Fibroblast of peridontal ligament (primary cell): ENCODE measurements around the gene MARK3.

ENCODE experiments used
- DNase-seq: peaks from one replicate; pipeline ENCODE4 v3.0.0-alpha.2; 2010; ENCODE audit errors: extremely low read depth

MARK3 gene

DNA sequence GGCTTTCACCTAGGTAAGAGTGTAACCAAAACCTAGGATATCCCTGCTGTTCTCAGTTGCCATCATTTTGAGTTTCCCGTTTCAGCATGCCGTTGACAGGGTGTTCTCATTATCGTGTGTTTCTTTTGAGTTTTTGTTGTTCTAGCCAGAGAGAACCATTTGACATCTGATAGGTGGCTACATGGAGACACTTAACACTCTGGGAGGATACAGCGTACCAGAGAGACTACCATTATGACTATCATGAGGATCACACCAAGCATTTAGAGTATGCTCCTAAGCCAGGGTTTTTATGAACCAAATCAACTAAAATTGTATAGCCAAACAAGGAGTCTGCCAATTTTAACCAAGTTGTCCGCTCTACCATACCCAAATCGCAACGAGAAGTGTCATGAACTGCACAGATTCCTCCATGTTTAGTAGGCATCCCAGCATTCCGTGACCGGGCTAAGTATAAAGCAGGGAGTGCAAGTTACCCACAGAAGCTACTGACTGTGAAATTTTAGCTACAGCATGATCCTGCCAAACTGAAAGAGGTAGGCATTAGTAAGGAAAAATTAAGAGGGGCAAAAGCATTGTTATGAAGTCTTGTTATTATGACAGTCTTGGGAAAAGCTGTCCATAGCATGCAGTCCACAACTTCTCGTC lies 48.8 kb downstream of the MARK3 start:
- DNase-seq = no peak

DNA sequence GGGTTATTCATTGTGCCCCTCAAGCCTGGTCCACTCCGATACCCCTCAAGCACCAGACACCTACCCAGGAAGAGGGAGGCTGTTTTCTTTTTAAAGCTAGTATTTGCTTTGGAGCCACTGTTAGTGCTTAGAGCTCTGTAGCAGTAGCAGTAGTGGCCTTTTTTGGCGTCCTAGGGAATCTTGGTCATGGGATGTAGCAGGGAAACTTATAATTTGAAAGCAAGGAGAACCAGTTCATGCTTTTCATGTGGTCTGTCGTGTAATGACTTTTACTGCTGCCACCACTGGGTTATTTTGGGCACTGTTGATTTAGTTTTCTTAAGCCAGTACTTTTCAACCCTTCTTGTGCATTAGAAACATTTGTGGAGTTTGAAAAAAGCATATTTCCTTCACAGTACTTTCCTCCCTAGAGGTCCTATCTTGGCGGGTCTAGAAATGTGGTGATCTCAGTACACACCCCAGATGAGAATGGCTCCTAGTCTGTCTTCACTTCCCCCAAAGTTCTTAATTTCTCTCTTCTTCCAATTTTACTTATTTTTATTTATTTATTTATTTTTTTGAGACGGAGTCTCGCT lies 49.7 kb downstream of the MARK3 start:
- peak; percentile 36 for DNase-seq

DNA sequence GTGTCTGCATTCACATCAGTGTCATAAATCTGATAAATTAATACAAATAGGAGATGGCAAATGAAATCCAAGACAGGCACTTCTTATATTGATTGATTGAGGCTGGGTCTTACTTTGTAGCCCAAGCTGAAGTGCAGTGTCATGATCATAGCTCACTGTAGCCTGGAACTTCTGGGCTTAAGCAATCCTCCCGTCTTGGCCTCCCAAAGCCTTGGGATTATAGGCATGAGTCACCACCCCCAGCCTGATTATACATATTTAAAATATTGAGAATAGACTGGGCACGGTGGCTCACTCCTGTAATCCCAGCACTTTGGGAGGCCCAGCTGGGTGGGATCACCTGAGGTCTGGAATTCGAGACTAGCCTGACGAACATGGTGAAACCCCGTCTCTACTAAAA lies 51.3 kb downstream of the MARK3 start:
- DNase-seq = no peak

DNA sequence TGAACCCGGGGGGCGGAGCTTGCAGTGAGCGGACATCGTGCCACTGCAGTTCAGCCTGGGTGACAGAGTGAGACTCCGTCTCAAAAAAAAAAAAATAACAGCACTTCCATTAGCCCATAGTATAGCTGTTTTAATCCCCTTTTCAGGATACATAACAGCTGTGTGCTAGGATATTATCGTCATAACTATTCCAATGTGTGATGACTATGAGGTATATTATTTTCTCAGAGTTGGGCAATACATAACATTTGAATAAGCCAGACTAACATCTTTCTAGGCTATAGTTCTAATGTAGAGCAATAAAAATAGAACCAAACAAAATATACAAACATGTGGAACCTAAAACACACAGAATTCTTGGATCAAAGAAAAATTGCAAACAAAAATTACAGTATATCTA lies 57.1 kb downstream of the MARK3 start:
- DNase-seq = peak; percentile 70

DNA sequence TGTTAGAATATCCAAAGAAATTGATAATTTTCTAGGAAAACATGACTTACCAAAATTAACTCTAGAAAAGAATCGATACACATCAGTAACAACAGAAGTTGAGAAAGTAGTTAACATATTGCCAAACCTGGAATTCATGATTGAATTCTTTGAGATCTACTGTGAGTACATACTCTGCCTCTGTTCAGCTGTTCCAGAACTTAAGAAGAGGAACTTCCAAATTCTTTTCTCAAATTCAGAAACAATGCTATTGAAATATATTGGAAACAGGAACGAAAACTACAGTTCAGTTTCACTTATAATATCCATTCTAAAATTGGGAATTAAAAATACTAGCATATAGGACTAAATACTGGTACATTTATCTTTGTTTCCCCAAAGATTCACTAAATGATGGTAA lies 57.9 kb downstream of the MARK3 start:
- no peak for DNase-seq

DNA sequence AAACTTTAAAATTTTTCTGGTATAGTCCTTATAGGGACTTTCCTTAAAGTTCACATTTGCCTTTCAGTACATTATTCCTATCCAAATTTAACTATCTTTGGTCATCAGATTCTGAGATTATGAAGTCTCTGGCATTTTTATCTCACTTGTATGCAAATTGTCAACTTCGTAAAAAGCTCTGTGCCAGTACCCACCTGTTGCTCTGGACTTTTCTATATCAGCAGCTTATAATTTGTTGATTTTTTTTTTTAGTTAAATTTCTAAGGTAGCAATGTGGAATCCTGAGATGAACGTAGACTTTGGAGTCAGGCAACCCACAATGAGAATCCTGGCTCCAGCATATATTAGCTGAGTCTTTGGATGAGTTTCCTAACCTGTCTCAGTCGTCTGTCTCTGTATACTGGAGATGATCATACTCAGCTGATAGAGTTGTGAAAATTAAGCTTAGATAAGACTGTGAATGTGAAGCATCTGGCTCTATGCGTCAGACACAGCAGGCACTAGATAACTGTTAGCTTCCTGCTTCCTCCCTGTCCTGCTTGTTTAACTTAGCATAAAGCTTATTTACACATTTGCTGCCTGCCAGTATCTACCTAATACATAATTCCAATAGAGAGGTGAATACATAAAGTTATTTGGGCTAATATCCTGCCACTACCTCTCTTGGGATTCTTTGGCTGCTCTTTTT lies 59.8 kb downstream of the MARK3 start:
- no peak for DNase-seq

DNA sequence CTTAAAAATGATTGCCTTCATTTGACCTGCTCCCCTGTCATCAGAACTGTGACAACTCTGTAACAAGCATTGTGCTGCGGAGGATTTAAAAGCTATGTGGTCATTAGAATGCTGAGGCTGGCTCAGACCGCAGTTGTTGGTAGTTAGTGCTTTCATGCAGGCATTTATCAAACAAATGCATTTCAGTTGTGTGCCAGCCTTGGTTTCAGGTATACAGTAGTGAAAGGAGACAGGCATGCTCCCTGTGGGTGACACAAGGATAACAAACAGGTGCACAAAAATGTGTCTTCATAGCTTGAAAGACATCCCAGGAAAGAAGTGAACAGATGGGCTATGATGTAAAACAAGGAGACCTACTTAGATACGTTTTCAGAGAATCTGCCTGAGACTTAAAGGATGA lies 60.6 kb downstream of the MARK3 start:
- DNase-seq = no peak

DNA sequence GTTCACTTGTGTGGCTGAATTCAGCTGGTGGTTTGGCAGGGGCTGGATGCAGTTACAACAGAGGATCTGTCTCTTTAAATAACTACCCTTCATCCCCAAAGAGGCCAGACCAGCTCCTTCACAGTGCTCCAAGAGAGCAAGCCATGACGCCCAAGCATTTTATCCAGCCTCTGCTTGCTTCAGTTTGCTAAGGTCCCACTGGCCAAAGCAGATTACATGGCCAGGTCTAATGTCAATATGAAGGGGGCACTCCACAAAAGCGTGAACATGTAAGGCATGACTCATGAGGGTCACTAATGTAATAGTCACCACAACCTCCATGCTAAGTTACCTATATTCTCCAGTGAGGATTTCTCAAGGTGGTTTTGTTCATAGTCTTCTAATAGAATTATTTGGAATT lies 62.9 kb downstream of the MARK3 start:
- no peak for DNase-seq

DNA sequence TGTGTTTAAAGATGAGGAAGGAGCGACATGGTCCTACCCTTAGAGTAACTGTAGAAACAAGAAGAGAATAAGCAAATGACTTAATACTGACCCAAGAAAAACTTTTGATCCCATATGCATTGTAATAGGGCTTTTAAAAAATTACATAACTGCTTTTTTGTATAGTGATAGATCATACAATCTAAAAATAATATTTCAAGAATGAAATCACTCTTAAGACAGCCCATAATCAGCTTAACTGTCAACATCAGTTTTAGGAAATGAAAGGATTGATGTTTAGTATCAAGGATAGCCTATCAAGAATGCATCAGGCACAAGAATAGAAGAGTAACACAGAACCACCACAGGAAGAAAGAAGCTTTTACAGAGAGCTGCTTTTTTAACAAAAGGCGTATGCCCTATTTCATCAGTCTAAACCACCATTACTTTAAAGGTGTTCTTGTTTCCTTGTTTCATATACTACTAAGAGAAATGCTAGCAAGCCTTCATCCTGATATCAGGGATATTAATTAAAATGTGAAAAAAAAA lies 64.5 kb downstream of the MARK3 start:
- no peak for DNase-seq

DNA sequence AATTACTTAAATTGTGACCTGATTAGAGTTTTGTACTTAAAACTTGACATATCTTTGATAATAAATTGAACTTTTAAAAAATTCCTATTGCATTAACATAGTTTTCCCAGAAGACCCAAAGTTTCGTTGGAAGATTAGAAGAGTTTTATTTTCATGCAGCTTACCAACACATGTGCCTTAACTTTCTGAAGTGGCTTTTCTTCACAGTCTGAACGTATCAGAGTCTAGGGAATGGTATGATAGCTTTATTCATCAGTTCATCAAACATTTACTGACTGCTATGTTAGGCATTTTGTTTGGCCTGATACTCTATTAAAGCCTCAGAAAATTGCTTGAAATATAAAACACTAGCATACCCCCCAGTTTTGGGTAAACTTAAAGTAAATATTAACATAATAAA lies 65.2 kb downstream of the MARK3 start:
- DNase-seq = peak; percentile 36

DNA sequence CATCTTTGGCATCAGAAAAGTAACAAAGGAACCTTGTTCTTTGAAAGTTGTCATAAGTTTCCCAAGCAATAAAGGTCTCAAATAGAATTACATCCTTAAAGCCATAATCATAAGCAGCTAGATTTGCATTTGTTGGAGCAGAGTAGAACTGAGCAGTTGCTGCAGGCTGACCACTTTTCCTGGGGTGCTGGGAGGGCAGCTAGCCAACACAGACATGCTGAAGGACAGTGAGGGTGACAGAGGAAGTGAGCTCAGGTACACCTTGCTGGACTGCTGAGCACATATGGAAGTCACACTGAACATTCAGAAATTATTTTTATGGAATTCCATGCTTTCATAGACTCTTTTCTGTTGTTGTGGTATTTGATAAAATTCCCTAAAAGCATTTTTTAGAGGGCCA lies 66.2 kb downstream of the MARK3 start:
- DNase-seq = no peak

DNA sequence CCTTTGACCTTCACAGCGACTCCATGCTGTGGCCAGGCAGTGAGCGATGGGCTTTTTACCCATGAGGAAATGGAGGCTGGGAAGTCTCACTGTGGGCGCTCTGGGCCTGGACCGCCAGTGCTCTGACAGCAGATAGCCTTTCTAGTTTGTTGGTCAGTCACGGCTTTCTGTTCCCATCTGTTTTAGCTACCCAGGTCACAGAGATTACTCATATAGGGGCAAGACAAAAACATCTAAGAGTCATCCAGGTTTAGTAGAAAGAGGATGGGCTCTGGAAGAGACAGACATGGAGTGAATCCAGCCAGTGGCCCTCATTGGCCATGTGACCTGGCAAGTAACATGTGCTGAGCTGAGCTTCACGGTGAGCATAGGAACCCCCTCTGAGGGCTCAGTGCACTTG lies 68.6 kb downstream of the MARK3 start:
- DNase-seq = no peak

DNA sequence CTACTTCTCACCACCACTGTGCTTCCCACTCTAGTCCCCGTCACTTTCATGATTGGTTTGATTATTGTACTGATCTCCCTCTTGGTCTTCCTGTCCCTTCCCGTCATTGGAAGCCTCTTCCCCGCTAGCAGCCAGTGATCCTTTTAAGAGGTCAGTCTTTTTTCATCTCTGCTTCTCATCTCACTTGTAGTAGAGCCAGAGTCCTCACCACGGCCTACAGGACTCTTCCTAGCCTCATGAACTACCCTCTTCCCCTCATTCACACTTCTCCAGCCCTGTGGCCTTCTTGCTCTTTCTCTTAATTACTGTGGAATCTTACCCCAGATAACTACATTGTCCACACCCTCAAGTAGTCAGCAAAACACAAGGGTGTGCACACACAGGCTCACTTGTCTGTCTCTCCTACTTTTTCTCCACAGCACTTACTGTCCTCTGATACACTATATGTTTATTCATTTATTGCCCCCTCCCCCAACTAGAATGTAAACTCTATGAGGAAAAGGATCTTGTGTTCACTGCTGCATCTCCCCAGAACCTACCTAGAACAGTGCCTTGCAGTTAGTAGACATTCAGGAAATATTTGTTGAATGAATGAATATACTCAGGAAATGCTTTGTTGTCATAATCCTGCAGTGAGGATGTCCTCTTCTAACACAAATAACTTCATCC lies 71.1 kb downstream of the MARK3 start:
- DNase-seq = no peak

DNA sequence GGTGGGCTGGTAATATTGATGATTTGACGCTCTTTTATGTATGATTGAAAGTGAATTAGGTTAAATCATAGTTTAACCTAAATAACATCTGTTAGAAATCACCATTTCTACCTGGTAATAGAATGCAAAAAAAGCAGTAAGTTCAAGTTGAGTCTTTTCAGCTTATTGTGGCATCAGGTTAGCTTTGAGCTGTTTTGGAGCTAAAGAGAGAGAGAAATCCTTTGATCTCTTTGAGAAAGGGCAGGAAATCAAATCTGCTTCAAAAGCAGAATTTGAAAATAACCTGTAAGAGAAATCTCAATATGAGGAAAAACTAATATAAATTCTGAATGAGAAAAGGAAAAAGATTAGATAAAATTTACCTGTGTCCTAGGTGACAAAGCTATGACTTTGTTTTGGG lies 75.2 kb downstream of the MARK3 start:
- no peak for DNase-seq

DNA sequence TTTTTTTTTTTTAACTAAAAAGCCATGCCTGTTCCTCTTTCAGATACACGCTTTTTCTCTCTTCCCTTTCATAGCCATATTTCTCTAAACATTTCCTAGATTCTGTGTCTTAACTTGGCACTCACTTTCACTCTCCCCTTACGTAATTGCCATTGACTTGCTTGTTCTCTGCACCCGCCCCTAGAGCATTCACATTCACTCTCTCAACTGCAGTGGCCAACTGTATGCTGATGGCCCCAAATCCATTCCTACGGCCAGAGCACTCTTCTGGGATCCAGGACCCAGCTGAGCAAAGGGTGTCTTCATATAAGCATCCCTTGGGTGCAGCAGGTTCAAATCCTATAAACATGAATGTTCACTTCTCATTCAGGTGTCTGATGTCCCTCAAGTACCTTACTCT lies 77.9 kb downstream of the MARK3 start:
- DNase-seq = no peak

DNA sequence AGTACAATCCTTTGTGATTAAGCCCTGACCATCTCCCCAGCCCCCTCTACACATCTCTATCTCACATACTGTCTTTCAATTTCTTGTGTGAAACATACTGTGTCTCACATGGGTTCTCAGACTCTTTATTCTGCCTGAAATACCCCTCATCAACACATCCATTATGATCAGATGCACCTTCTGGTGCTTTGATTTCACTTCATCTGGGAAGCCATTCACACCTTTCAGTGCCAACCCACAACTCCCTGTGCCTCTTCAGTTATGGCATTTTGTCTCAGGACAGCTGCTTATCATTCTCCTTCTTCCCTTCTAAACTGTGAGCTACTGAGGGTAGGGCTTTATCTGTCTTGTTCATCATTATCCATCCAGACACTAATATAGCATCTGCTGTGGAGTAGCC lies 78.6 kb downstream of the MARK3 start:
- no peak for DNase-seq

DNA sequence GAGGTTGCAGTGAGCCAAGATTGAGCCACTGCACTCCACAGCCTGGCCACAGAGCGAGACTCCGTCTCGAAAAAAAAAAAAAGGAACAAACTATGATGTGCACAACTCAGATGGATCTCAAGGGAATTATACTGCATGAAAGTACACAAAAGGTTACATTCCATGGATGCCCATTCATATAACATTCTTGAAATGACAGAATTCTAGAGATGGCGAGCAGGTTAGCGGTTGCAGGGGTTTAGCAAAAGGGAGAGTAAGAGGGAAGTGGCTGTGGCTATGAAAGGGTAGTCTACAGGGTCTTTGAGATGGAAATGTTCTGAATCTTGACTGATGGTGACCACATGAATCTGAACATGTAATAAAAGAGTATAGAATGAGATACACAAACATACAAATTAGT lies 87.7 kb downstream of the MARK3 start:
- no peak for DNase-seq

DNA sequence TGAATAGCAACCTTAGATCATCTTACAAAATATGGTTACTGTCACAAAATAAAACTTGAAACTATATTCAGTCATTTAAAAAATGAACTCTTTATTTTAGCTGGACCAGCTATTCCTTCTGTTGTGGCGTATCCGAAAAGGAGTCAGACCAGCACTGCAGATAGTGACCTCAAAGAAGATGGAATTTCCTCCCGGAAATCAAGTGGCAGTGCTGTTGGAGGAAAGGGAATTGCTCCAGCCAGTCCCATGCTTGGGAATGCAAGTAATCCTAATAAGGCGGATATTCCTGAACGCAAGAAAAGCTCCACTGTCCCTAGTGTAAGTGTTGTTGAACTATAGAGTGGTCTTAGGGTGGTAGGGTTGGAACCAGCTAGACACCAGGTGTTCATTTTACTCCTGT lies 89.7 kb downstream of the MARK3 start:
- no peak for DNase-seq

DNA sequence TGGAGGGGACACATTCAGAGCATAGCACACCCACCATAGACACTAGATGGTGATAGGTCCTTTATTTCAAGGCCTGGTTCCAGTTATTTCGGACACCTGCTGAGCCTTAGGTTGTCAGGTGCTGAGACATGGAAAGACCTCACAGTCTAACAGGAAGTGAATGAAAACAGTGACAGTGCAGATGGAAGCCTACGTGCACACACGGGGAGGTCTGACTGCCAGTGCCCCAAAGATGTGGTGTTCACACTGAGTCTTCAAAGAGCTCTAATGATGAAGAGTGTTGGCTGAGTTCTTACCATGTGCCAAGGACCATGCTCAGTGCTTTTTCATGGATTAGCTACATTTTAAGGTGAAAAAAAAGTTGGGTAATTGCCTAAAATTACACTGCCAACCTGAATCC lies 90.8 kb downstream of the MARK3 start:
- DNase-seq = no peak

DNA sequence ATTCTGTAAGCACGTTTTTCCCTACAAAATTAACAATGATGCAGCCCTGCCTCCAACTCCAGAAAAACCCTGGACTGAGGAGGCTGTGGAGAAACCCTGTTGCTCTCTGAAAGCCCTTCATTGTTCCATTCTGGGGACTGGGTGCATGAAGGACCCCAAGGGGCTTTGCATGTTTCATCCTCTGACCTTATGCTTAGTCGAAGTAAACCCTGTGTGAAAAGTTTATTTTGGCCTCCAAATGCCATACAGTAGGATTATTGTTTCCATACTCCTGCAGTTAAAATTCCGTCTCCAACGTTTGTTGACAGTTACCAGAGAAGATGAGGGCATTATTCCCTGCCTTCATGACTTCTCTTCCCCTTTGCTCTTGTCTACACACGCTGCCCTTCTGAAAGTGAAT lies 91.4 kb downstream of the MARK3 start:
- no peak for DNase-seq

DNA sequence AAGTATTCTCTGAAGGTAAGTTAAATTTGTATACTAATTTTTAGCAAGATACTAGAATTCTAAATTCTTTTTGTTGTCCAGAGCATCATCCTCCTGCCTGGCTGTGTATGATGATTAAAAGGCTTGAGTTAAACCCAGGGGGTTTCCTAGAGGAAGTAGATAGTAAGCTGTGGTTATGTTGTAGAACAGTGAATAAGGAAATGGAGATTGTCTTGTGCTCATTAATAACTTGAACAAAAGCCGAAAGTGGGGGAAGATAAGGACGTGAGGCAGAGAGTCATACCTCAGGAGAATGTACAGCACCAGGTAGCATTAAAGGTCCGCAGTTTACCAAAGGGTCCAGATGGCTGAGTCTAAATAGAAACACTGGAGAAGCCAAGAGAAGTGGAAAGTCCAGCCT lies 95.4 kb downstream of the MARK3 start:
- no peak for DNase-seq

DNA sequence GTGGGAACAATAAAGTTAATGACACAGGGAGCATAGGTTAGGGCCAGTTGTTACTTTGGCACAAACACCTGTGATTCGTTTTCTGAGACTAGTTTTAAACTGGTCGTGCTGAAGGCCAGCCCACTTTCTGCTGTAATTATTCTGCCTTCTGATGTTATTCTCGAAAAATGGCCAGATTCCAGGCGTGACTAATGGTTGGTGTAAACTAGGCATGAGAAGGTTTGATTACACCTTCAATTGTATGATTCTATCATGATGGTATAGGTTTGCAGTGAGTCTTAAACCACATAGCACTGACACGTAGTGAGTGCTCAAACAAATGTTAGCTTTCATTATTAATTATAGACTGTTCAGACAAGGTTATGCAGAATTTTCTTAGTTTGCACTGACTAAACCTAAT lies 98.4 kb downstream of the MARK3 start:
- peak; percentile 90 for DNase-seq

DNA sequence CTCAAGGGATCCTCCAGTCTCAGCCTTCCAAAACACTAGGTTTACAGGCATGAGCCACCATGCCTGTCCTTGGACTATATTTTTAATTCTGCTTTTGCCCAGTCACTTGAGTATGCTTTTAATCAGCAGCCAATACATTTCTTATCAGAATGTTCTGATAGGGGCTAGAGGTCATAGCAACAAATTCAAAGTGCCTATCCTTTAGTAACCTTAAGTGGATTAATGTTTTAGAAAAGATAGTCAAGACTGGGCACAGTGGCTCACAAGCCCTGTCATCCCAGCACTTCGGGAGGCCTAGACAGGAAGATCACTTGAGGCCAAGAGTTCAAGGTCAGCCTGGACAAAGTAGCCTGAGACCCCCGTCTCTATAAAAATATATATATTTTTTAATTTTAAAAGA lies 100.3 kb downstream of the MARK3 start:
- DNase-seq = no peak
